Measurements from ENCODE around the gene KDM8. TPM values are rescaled to one million over a fixed set of nuclear protein-coding genes. Genes with fewer than 3 reads are reported as not detected.

The KDM8 gene
- total RNA-seq, 2 donors from 2014 or later = 6.0 to 18.5 TPM

- no peak for ATAC-seq
- H3K27ac ChIP-seq = no peak overlapping the region
These were observed 39.0 kb upstream of the KDM8 start for GRCh38 chr16:27164352-27164751.

GRCh38 chr16:27165576-27165975 lies 37.8 kb upstream of the KDM8 start:
- no peaks in the 10 kb centered on the region for H3K27me3 ChIP-seq
- no peaks in the 10 kb centered on the region for H3K9me3 ChIP-seq
- DNase-seq (no peak), ATAC-seq (no peak)
- peaks cover 3% of the 10 kb centered on the region for H3K4me1 ChIP-seq
- WGBS, 2 donors = 84 to 91% methylated on average over 3 of the region's 3 CpGs
- no peak overlapping the region for H3K27ac ChIP-seq
- TF ChIP-seq POLR2A (IDR thresholded peaks at IDR 0.05) (no peak), CTCF (IDR thresholded peaks at IDR 0.05) (no peak)
- intact Hi-C loops (cut with DNase I) = no loop called here
- H3K4me3 ChIP-seq = no peak overlapping the region
- H3K36me3 ChIP-seq (replicated peaks in 1 of 2; ENCODE audit: insufficient read depth in 1 of 2, low read depth in 2 of 2) = no peaks in the 10 kb centered on the region

More at GRCh38 chr16:27164352-27164751, 39.0 kb upstream of the KDM8 start:
- no peaks in the 10 kb centered on the region for H3K36me3 ChIP-seq (replicated peaks in 1 of 2; ENCODE audit: insufficient read depth in 1 of 2, low read depth in 2 of 2)
- DNase-seq = no peak
- no peak overlapping the region for H3K4me3 ChIP-seq
- no peaks in the 10 kb centered on the region for H3K27me3 ChIP-seq
- no peaks in the 10 kb centered on the region for H3K9me3 ChIP-seq
- no peak for TF ChIP-seq POLR2A (IDR thresholded peaks at IDR 0.05)
- no peak for TF ChIP-seq CTCF (IDR thresholded peaks at IDR 0.05)
- peaks cover 3% of the 10 kb centered on the region for H3K4me1 ChIP-seq
- intact Hi-C loops (cut with DNase I) = no loop called here

- Histone ChIP-seq H3K4me1 (peaks cover 3% of the 10 kb centered on the region), H3K27me3 (no peaks in the 10 kb centered on the region), H3K4me3 (no peak overlapping the region), H3K36me3 (replicated peaks in 1 of 2; ENCODE audit: insufficient read depth in 1 of 2, low read depth in 2 of 2) (no peaks in the 10 kb centered on the region), H3K9me3 (no peaks in the 10 kb centered on the region), H3K27ac (no peak overlapping the region)
- DNase-seq (no peak), ATAC-seq (no peak)
- whole genome bisulfite sequencing, 2 donors = 69 to 76% methylated on average over 7 to 8 of the region's 8 CpGs
- no peak for TF ChIP-seq POLR2A (IDR thresholded peaks at IDR 0.05)
- TF ChIP-seq CTCF (IDR thresholded peaks at IDR 0.05) = no peak
- intact Hi-C loops (cut with DNase I) = no loop called here
These were observed 34.5 kb upstream of the KDM8 start for GRCh38 chr16:27168790-27169189.

- Histone ChIP-seq H3K36me3 (replicated peaks in 1 of 2; ENCODE audit: insufficient read depth in 1 of 2, low read depth in 2 of 2) (no peaks in the 10 kb centered on the region), H3K4me3 (no peak overlapping the region), H3K27me3 (no peaks in the 10 kb centered on the region), H3K9me3 (no peaks in the 10 kb centered on the region), H3K4me1 (peaks cover under 1% of the 10 kb centered on the region), H3K27ac (no peak overlapping the region)
- 48 to 50% methylated on average over 6 of the region's 6 CpGs for WGBS, 2 donors
- ATAC-seq (no peak), DNase-seq (peak in 1 of 4 donors; percentile 15)
- TF ChIP-seq POLR2A (IDR thresholded peaks at IDR 0.05) (no peak), CTCF (IDR thresholded peaks at IDR 0.05) (no peak)
- intact Hi-C loops (cut with DNase I) = loop anchor here (10.0 kb wide), 1 partner anchor 285 kb away; no protein-coding TSS in a partner anchor
These were observed 33.7 kb upstream of the KDM8 start for GRCh38 chr16:27169511-27170071.

- H3K4me3 ChIP-seq = no peak overlapping the region
- H3K36me3 ChIP-seq (replicated peaks in 1 of 2; ENCODE audit: insufficient read depth in 1 of 2, low read depth in 2 of 2) = no peaks in the 10 kb centered on the region
- H3K9me3 ChIP-seq = no peaks in the 10 kb centered on the region
- WGBS, 2 donors = 73 to 78% methylated on average over 4 of the region's 4 CpGs
- no peak for ATAC-seq
- no peaks in the 10 kb centered on the region for H3K4me1 ChIP-seq
- intact Hi-C loops (cut with DNase I) = loop anchor here (10.0 kb wide), 1 partner anchor 283 kb away; no protein-coding TSS in a partner anchor
- no peak for DNase-seq
- no peak overlapping the region for H3K27ac ChIP-seq
- no peaks in the 10 kb centered on the region for H3K27me3 ChIP-seq
- TF ChIP-seq POLR2A (IDR thresholded peaks at IDR 0.05) = no peak
- no peak for TF ChIP-seq CTCF (IDR thresholded peaks at IDR 0.05)
These were observed 31.7 kb upstream of the KDM8 start for GRCh38 chr16:27171584-27171983.
